Measurements from ENCODE around the gene SLC35A3.

The SLC35A3 gene

DNA sequence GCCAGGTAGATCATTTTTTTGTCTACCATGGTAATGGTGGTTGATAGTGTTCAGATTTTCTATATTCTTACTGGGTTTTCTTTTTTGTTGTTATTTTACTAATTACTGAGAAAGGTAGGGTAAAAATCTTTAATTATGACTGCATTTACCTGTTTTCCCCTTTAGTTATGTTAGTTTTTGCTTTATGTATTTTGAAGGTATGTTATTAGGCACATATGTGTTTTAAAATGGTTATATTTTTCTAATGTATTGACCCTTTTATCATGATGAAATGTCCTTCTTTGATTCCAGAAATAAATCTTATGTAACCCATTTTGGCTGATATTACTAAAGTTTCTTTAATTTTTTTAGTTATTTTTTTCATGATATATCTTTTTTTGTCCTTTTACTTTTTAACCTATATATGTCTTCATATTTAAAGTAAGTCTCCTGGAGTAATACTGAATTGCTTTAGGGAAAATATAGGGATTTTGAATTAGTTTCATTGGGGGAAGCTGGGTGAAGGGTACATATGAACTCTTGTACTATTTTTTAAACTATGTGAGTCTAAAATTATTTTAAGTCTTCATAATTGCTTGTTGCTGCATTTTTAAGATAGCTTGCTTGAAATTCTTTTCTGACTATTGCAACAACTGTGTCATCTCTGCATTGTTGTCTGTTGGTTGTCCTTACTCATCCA lies 22.4 kb downstream of the SLC35A3 start:
- H3K4me3 ChIP-seq (ENCODE audit: low read length) = no peak overlapping the region
- TF ChIP-seq, protein P1, sequence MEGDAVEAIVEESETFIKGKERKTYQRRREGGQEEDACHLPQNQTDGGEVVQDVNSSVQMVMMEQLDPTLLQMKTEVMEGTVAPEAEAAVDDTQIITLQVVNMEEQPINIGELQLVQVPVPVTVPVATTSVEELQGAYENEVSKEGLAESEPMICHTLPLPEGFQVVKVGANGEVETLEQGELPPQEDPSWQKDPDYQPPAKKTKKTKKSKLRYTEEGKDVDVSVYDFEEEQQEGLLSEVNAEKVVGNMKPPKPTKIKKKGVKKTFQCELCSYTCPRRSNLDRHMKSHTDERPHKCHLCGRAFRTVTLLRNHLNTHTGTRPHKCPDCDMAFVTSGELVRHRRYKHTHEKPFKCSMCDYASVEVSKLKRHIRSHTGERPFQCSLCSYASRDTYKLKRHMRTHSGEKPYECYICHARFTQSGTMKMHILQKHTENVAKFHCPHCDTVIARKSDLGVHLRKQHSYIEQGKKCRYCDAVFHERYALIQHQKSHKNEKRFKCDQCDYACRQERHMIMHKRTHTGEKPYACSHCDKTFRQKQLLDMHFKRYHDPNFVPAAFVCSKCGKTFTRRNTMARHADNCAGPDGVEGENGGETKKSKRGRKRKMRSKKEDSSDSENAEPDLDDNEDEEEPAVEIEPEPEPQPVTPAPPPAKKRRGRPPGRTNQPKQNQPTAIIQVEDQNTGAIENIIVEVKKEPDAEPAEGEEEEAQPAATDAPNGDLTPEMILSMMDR (conservative IDR thresholded peaks at IDR 0.05; ENCODE audit: low read length) = no peak
- DNase-seq (ENCODE audit: low read depth) = peak; percentile 5

DNA sequence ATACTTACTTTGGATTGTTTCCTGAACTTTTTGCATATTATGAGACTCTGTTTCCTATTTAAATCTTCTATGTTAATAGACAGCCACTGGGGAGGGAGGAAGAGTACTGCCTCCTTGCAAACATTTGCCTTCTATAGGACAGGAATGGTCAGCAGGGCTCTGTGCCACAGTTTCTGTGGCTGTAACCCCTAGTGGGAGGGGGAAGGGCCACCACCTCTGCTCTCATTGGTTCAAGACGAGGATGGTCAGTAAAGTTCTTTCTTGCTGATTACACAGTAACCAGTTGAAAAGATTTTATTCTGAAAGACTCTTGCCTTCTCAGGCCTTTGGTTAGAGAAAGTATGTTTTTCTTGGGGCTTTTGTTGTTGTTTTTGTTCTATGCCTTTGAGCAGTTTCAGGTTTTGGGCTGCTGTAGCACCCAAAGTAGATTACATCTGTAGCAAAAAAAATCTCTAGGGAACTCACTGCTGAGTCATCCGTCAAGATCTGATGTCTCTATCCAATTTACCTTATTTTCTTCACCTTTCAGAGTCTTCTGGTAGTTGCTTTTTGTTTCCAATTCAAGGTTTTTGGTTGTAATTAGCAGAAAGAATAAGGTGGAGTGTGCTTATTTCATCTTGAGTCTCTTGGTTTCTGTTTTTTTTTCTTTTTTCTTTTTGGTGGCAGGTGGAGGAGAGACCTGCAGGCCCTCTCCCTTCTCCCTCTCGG lies 23.1 kb downstream of the SLC35A3 start:
- TF ChIP-seq, protein P1 (conservative IDR thresholded peaks at IDR 0.05; ENCODE audit: low read length) = no peak
- no peak for DNase-seq (ENCODE audit: low read depth)
- no peak overlapping the region for H3K4me3 ChIP-seq (ENCODE audit: low read length)

DNA sequence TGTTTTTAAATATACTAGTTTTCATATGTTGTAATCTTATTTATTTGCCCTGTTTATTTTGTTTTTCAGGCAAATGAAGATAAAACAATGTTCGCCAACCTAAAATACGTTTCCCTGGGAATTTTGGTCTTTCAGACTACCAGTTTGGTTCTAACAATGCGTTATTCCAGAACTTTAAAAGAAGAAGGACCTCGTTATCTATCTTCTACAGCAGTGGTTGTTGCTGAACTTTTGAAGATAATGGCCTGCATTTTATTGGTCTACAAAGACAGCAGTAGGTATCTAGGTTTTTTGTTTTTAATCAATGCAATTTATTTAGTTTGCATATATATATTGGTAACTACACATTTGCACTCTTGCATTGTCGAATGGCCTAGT lies 23.7 kb downstream of the SLC35A3 start:
- TF ChIP-seq, protein P1 (conservative IDR thresholded peaks at IDR 0.05; ENCODE audit: low read length) = no peak
- no peak overlapping the region for H3K4me3 ChIP-seq (ENCODE audit: low read length)
- no peak for DNase-seq (ENCODE audit: low read depth)

DNA sequence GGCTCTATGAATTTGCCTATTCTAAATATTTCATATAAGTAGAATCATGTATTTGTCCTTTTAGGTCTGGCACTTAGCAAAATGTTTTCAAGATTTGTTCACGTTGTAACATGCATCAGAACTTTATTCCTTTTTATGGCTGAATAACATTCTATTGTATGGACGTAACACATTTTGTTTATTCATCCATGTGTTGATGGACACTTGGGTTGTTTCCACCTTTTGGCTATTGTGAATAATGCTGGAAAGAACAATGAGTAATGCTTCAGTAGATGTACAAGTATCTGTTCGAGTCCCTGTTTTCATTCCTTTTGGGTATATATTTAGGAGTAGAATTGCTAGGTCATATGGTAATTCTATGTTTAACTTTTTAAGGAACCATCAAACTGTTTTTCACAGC lies 24.7 kb downstream of the SLC35A3 start:
- TF ChIP-seq, protein P1 (conservative IDR thresholded peaks at IDR 0.05; ENCODE audit: low read length) = no peak
- no peak overlapping the region for H3K4me3 ChIP-seq (ENCODE audit: low read length)
- DNase-seq (ENCODE audit: low read depth) = no peak

DNA sequence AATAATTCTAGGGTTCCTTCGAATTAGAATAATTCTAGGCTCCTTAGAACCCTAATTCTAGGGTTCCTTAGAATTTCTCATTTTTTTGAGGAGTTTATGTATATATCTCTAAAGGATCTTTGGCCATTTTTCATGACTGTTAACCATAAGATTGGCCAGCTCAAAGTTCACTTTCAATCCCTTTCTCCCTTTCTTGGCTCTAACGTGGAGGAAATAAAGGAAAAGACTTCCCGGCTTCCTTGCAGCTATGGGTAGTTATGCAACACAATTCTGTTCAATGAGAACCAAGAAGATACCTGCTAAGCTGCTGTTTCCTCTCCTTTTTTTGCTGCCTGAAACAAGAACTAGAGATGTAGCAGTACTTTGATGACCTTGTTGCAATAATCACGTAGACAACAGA lies 27.2 kb downstream of the SLC35A3 start:
- TF ChIP-seq, protein P1 (conservative IDR thresholded peaks at IDR 0.05; ENCODE audit: low read length) = no peak
- DNase-seq (ENCODE audit: low read depth) = no peak
- no peak overlapping the region for H3K4me3 ChIP-seq (ENCODE audit: low read length)

DNA sequence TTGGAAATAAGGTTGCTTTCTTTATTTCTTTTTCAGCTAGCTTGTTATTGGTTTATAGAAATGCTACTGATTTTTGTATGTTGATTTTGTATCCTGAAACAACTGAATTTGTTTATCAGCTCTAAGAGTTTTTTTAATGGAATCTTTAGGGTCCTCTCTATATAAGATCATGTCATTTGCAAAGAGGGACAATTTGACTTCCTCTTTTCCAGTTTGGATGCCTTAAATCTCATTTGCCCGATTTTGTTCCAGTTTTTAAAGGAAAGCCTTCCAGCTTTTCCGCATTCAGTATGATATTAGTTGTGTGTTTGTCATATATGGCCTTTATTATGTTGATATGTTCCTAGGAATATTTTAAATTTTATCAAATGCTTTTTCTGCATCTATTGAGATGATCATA lies 31.7 kb downstream of the SLC35A3 start:
- TF ChIP-seq, protein P1 (conservative IDR thresholded peaks at IDR 0.05; ENCODE audit: low read length) = no peak
- H3K4me3 ChIP-seq (ENCODE audit: low read length) = no peak overlapping the region
- no peak for DNase-seq (ENCODE audit: low read depth)

DNA sequence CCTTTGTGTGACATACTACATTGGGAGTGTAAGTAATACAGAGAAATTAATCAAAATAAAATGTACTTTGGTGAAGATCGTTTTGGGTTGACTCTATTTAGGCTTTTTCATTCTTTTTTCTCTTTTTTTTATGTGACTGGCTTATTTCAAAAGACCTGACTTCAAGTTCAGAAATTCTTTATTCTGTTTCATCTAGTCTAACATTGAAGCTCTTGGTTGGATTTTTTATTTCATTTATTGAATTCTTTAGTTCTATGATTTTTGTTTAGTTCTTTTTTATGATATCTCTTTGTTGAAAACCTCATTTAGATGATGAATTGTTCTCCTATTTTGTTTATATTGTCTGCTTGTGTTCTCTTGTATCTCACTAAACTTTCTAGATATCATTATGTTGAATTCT lies 35.6 kb downstream of the SLC35A3 start:
- no peak for DNase-seq (ENCODE audit: low read depth)
- no peak overlapping the region for H3K4me3 ChIP-seq (ENCODE audit: low read length)
- TF ChIP-seq, protein P1 (conservative IDR thresholded peaks at IDR 0.05; ENCODE audit: low read length) = no peak
